AG04450 (cell line): ENCODE results near the gene C6orf163. TPM values are rescaled to one million over a fixed set of nuclear protein-coding genes. Genes with fewer than 3 reads are reported as not detected.
"Not testable (repeated sequence)": the region's sequence is repeated elsewhere in the genome, so short reads cannot be mapped to it uniquely, and the experiment has no call there.

Experiments used
- CTCF ChIA-PET: fragments of 300-600, 350-600 bp; formaldehyde crosslinking; extraction: SDS; loops from one replicate; lab custom pipeline; 2022; ENCODE audit warnings: antibody characterized with exemption, inconsistent platforms; lab: Charles Lee
- POLR2A ChIA-PET: fragments of 350-600 bp; formaldehyde crosslinking; extraction: SDS; loops from one replicate; lab custom pipeline; 2021; ENCODE audit warnings: antibody characterized with exemption, inconsistent platforms; lab: Yijun Ruan, JAX
- DNase-seq: peaks from one replicate; pipeline ENCODE4 v3.0.0-alpha.2; 2011; ENCODE audit warnings: low read depth, low spot score
- H3K27ac ChIP-seq: one replicate; pipeline ENCODE4 v1.5.1; 2012; ENCODE audit warnings: low read depth, low read length, control low read depth
- H3K27me3 ChIP-seq: one replicate; pipeline ENCODE4 v1.6.0; 2012; ENCODE audit warnings: low read length; ENCODE audit not compliant: control insufficient read depth, insufficient read depth
- H3K4me3 ChIP-seq: 2 replicates; pipeline ENCODE4 v1.5.1; 2011; ENCODE audit warnings: mild to moderate bottlenecking, low read depth, low read length, control low read depth
- H3K9me3 ChIP-seq: 2 replicates; pipeline ENCODE4 v1.5.1; 2012; ENCODE audit warnings: low read length; ENCODE audit not compliant: control insufficient read depth, insufficient read depth
- polyA minus RNA-seq: library from RNA; depleted of rRNA, polyadenylated mRNA; stranded (reverse); fragments of >200 nt; gene quantifications from 2 replicates; pipeline ENCODE4 v1.2.3, GENCODE V29; 2011; rRNA and poly(A)+ RNA removed
- polyA plus RNA-seq: library from polyadenylated mRNA; depleted of rRNA; stranded (reverse); fragments of >200 nt; gene quantifications from 2 replicates; pipeline ENCODE4 v1.2.3, GENCODE V29; 2011; rRNA removed
- TF ChIP-seq, protein P1 (sequence below): IDR thresholded peaks from 2 replicates; pipeline ENCODE4 v1.5.1; 2011; ENCODE audit warnings: low read depth, low read length, control low read depth, inconsistent platforms

Gene C6orf163
- 0.57 and 0.81 TPM in 2 replicates for polyA plus RNA-seq
- polyA minus RNA-seq, result 0.69 and 1.9 TPM in 2 replicates

DNA sequence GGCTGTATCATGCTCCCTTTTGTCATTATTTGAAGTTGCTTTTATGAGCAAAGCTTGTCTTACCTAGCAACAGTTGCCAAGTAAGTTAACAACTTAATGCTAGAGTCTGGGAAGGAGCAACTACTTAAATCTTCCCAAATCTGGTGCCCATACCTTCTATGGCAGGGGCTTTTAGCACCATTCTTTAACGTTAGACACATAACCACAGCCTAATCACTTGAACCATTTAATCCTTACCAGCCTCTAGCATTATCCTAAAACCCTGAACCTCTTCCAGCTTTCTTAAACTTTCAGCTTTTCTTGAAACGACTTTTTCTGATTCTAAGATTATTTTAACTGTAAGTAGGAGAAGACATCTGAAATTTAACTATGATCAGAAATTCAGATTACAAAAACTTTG, at the start of gene C6orf163:
TSS of gene C6orf163 (plus strand) at position 83 of the 400 bp plus-strand sequence. CDS start at position 370, 287 bp downstream.
- Histone ChIP-seq H3K27ac (no peak within 1 kb of the TSS), H3K9me3 (no peaks in the 10 kb centered on the region), H3K4me3 (no peak within 1 kb of the TSS), H3K27me3 (no peaks in the 10 kb centered on the region)
- TF ChIP-seq, protein P1, sequence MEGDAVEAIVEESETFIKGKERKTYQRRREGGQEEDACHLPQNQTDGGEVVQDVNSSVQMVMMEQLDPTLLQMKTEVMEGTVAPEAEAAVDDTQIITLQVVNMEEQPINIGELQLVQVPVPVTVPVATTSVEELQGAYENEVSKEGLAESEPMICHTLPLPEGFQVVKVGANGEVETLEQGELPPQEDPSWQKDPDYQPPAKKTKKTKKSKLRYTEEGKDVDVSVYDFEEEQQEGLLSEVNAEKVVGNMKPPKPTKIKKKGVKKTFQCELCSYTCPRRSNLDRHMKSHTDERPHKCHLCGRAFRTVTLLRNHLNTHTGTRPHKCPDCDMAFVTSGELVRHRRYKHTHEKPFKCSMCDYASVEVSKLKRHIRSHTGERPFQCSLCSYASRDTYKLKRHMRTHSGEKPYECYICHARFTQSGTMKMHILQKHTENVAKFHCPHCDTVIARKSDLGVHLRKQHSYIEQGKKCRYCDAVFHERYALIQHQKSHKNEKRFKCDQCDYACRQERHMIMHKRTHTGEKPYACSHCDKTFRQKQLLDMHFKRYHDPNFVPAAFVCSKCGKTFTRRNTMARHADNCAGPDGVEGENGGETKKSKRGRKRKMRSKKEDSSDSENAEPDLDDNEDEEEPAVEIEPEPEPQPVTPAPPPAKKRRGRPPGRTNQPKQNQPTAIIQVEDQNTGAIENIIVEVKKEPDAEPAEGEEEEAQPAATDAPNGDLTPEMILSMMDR, result no peak
- no peak for DNase-seq
- CTCF ChIA-PET, result interaction anchor here (1.1 kb wide), 1 partner anchor 23 kb away, joined by 5 read pairs; no protein-coding TSS in a partner anchor
- POLR2A ChIA-PET, result no interaction called here

DNA sequence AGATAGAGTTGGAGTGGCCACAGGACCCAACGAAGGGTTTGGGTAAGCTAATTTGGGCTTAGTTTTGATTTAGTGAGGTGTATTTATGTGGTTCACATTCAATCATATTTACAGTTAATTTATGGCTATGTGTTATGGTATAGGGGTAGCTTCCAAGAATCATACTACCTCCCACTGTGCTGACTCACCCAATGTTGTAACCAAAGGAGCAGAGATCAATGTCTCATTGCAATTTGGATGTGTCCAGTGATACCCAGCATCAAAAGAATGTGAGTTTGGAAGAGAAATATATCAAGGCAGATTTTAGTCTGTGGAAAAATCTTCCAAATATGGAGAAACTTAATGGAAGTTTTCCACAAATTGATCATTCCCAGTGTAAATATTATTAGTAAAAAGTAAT, 47.5 kb upstream of the C6orf163 start:
- POLR2A ChIA-PET, result no interaction called here

DNA sequence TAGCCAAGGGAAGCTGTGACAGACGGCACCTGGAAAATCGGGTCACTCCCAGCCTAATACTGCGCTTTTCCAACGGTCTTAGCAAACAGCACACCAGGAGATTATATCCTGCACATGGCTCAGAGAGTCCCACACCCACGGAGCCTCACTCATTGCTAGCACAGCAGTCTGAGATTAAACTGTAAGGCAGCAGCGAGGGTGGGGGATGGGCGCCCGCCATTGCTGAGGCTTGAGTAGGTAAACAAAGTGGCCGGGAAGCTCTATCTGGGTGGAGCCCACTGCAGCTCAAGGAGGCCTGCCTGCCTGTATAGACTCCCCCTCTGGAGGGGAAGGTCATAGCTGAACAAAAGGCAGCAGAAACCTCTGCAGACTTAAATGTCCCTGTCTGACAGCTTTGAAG, 43.3 kb upstream of the C6orf163 start:
- H3K27me3 ChIP-seq, H3K4me3 ChIP-seq, H3K27ac ChIP-seq, H3K9me3 ChIP-seq, POLR2A ChIA-PET, DNase-seq: not testable (repeated sequence)
- CTCF ChIA-PET, result interaction anchor here (0.6 to 1.0 kb wide), 3 partner anchors 161 to 235 kb away, joined by 3 to 4 read pairs (median 3); no protein-coding TSS in a partner anchor

More for the DNA sequence above, 47.5 kb upstream of the C6orf163 start:
- TF ChIP-seq, protein P1, result no peak
- CTCF ChIA-PET, result no interaction called here
- H3K4me3 ChIP-seq, result no peak overlapping the region
- no peaks in the 10 kb centered on the region for H3K9me3 ChIP-seq
- H3K27ac ChIP-seq, result no peak overlapping the region
- peaks cover 5% of the 10 kb centered on the region for H3K27me3 ChIP-seq
- no peak for DNase-seq

DNA sequence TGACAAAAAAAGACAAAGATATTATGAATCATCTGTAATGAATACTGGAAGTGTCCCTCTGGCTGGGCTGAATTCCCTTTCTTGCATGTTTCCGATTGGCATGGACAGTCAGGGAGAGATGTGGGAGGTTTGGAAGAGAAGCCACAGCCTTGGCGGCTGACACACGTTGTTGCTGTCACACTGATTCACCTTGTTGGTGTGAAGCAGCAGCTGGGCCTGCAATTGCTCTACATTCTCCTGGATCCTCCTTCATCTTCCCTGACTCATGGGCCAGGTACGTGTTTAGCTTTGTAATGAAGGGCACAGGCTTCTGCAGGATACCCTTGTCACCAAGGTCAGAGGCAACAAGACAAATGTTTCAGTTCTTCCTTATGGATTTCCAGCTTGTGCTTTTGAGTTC, 35.6 kb upstream of the C6orf163 start:
- Histone ChIP-seq H3K4me3 (no peak overlapping the region), H3K9me3 (no peaks in the 10 kb centered on the region), H3K27me3 (peaks cover 3% of the 10 kb centered on the region), H3K27ac (no peak overlapping the region)
- TF ChIP-seq, protein P1, result no peak
- DNase-seq, result no peak
- ChIA-PET POLR2A (no interaction called here), CTCF (interaction anchor here (6.6 kb wide), 1 partner anchor 13 kb away, joined by 33 read pairs; the partner anchor contains the start of gene SMIM8)

DNA sequence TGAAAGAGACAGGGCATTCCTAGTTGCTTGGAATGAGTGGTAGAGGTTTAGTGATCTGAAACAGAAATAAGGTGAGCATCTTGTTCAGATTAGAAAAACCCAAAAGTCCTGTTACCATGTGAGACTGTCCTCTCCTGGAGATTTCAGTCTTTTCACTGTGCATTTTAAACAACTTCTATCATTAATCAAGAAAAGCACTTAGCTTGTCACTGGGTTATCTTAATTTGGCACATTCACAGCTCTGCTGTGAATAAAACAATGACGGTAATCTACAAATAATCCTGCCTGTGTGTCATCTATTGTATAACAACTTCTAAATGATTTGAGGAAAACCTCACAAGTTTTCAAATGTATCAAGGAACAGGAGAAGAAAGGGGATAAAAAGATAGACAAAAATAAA, 31.8 kb upstream of the C6orf163 start:
- no peak overlapping the region for H3K4me3 ChIP-seq
- ChIA-PET POLR2A (no interaction called here), CTCF (interaction anchor here (6.6 kb wide), 1 partner anchor 9 kb away, joined by 33 read pairs; the partner anchor contains the start of gene SMIM8)

More for the DNA sequence above, 31.8 kb upstream of the C6orf163 start:
- TF ChIP-seq, protein P1, result no peak
- no peak overlapping the region for H3K27ac ChIP-seq
- DNase-seq, result no peak
- H3K9me3 ChIP-seq, result no peaks in the 10 kb centered on the region
- peaks cover 3% of the 10 kb centered on the region for H3K27me3 ChIP-seq
